Endothelial cell of umbilical vein (primary cell): Measurements from ENCODE around the gene SLC4A1AP. TPM values are rescaled to one million over a fixed set of nuclear protein-coding genes. Genes with fewer than 3 reads are reported as not detected.
A peak's percentile ranks its signal among the peaks of the same experiment; 100 is the strongest.

Experiments
- BruUV-seq: library from RNA; stranded (reverse); fragments of 400-500 nt; replicated peaks from 2 replicates; lab custom pipeline; 2021; lab: Mats Ljungman, UMichigan
- CTCF ChIA-PET: fragments of 300-600, 350-600 bp; sonication (Branson Sonifier 250); formaldehyde crosslinking; loops from one replicate; lab custom pipeline; 2021; ENCODE audit warnings: antibody characterized with exemption, inconsistent platforms; lab: Charles Lee
- POLR2A ChIA-PET: fragments of 300-600, 350-600 bp; sonication (Branson Sonifier 250); formaldehyde crosslinking; loops from one replicate; lab custom pipeline; 2021; ENCODE audit warnings: antibody characterized with exemption, inconsistent platforms; lab: Charles Lee
- DNase-seq: peaks from one replicate; pipeline ENCODE4 v3.0.0-alpha.2; 2011; ENCODE audit warnings: low read depth, low spot score
- FAIRE-seq: peaks from 2 replicates; lab custom pipeline; 2011; peaks lifted over from hg19 to GRCh38; lab: Jason Lieb, UNC
- H2AFZ ChIP-seq: 2 replicates; pipeline ENCODE4 v1.6.0; 2012; ENCODE audit warnings: low read depth, low read length, control low read depth, inconsistent platforms
- H3K27ac ChIP-seq: 2 replicates; pipeline ENCODE4 v1.5.1; 2011; ENCODE audit warnings: low read depth, mild to moderate bottlenecking, control low read depth, low read length, moderate library complexity; ENCODE audit not compliant: insufficient read depth
- H3K27me3 ChIP-seq, 2 experiments: 2 replicates each; pipeline versions ENCODE4 v1.6.0 to v1.6.1; 2011; ENCODE audit warnings: low read length in 2 of 2, mixed read lengths in 1 of 2; ENCODE audit not compliant: control insufficient read depth in 2 of 2, insufficient read depth in 2 of 2
- H3K36me3 ChIP-seq, 2 experiments: 2 replicates in 1 of 2; 3 replicates in 1 of 2; pipeline ENCODE4 v1.5.1; 2011; ENCODE audit warnings: low read length in 2 of 2, mild to moderate bottlenecking in 1 of 2, moderate library complexity in 1 of 2; ENCODE audit not compliant: control insufficient read depth in 2 of 2, insufficient read depth in 2 of 2; ENCODE audit errors: extremely low read depth in 1 of 2
- H3K4me1 ChIP-seq: 3 replicates; pipeline ENCODE4 v1.5.1; 2011; ENCODE audit warnings: mild to moderate bottlenecking, low read length; ENCODE audit not compliant: control insufficient read depth, insufficient read depth; ENCODE audit errors: extremely low read depth
- H3K4me2 ChIP-seq: 2 replicates; pipeline ENCODE4 v1.6.1; 2011; ENCODE audit warnings: low read length, control low read depth, mixed read lengths; ENCODE audit not compliant: insufficient read depth
- H3K4me3 ChIP-seq, 3 experiments: fragments of 200-600 bp in 1 of 3; sonication (generic), shearing (Covaris generic) in 1 of 3; replicated peaks in 1 of 3; 2 replicates each; pipeline ENCODE4 v1.5.1; 2011 to 2016; ENCODE audit warnings: control low read depth in 3 of 3, low read length in 3 of 3, mild to moderate bottlenecking in 2 of 3, inconsistent platforms in 1 of 3, low read depth in 1 of 3, moderate library complexity in 1 of 3; ENCODE audit not compliant: insufficient read depth in 1 of 3
- H3K79me2 ChIP-seq: 2 replicates; pipeline ENCODE4 v1.6.0; 2012; ENCODE audit warnings: low read length, inconsistent platforms; ENCODE audit not compliant: control insufficient read depth, insufficient read depth
- H3K9ac ChIP-seq: replicated peaks from 2 replicates; pipeline ENCODE3; 2011; ENCODE audit warnings: low read length, control low read depth; ENCODE audit not compliant: insufficient read depth; ENCODE audit errors: extremely low read depth
- H3K9me1 ChIP-seq: replicated peaks from 3 replicates; pipeline ENCODE4 v1.6.0; 2011; ENCODE audit warnings: mild to moderate bottlenecking, low read length; ENCODE audit not compliant: control insufficient read depth, insufficient read depth; ENCODE audit errors: extremely low read depth
- H3K9me3 ChIP-seq: replicated peaks from 2 replicates; pipeline ENCODE4 v1.5.1; 2012; ENCODE audit warnings: low read length, inconsistent platforms; ENCODE audit not compliant: control insufficient read depth, insufficient read depth
- H4K20me1 ChIP-seq: replicated peaks from 2 replicates; pipeline ENCODE3; 2011; ENCODE audit warnings: mild to moderate bottlenecking, low read length; ENCODE audit not compliant: control insufficient read depth, insufficient read depth; ENCODE audit errors: extremely low read depth
- CTCF ChIP-seq, 2 donors: IDR thresholded peaks; 1 replicate in 1 of 2; 2 replicates in 1 of 2; pipeline ENCODE4 v1.5.1; 2011; ENCODE audit warnings: low read length in 2 of 2, mild to moderate bottlenecking in 2 of 2, moderate library complexity in 2 of 2, control low read depth in 1 of 2, inconsistent platforms in 1 of 2, low read depth in 1 of 2; ENCODE audit not compliant: insufficient read depth in 1 of 2; ENCODE audit errors: extremely low read depth in 1 of 2
- EZH2 ChIP-seq: IDR thresholded peaks from 2 replicates; pipeline ENCODE4 v1.6.1; 2012; ENCODE audit warnings: borderline replicate concordance, low read depth, mild to moderate bottlenecking, moderate library complexity, low read length, inconsistent platforms; ENCODE audit not compliant: severe bottlenecking
- FOS ChIP-seq: IDR thresholded peaks from 2 replicates; pipeline ENCODE4 v1.6.1; 2011; ENCODE audit warnings: mild to moderate bottlenecking, low read length, moderate library complexity, borderline replicate concordance; ENCODE audit not compliant: insufficient read depth
- GATA2 ChIP-seq: IDR thresholded peaks from 2 replicates; pipeline ENCODE4 v1.7.0; 2011; ENCODE audit warnings: low read depth, mild to moderate bottlenecking, moderate library complexity, mixed read lengths, low read length; ENCODE audit not compliant: insufficient read length, insufficient read depth
- JUN ChIP-seq: IDR thresholded peaks from 2 replicates; pipeline ENCODE4 v1.6.1; 2011; ENCODE audit warnings: borderline replicate concordance, low read depth; ENCODE audit not compliant: insufficient read length, insufficient read depth
- MAX ChIP-seq: IDR thresholded peaks from 2 replicates; pipeline ENCODE4 v1.6.1; 2011; ENCODE audit not compliant: insufficient read depth, insufficient read length
- MYC ChIP-seq: IDR thresholded peaks from one replicate; pipeline ENCODE4 v1.6.1; 2011; ENCODE audit warnings: mild to moderate bottlenecking, low read depth, low read length
- POLR2A ChIP-seq: IDR thresholded peaks from 2 replicates; pipeline ENCODE4 v1.6.1; 2012; ENCODE audit warnings: low read depth, mild to moderate bottlenecking, control low read depth, low read length
- POLR2AphosphoS5 ChIP-seq: IDR thresholded peaks from 2 replicates; pipeline ENCODE4 v1.6.1; 2012; ENCODE audit warnings: low read depth, mild to moderate bottlenecking, control low read depth, low read length, moderate library complexity; ENCODE audit not compliant: insufficient read depth
- dilution Hi-C: fragments of 300-500 bp; cut with MboI; formaldehyde crosslinking; loops from one replicate; pipeline ENCODE4 v1.15.0; 2019; ENCODE audit warnings: low sequenced_read_pairs; ENCODE audit not compliant: extremely low pct_ligation_motif_present
- intact Hi-C: fragments of 100-400 bp; cut with micrococcal nuclease; formaldehyde crosslinking; loops from one replicate; pipeline ENCODE4 v1.10.0; 2022
- polyA plus RNA-seq, 4 experiments: library from polyadenylated mRNA; depleted of rRNA in 3 of 4; stranded (reverse) in 3 of 4; unstranded in 1 of 4; fragments of >200 nt; gene quantifications; 2 replicates each; pipeline versions ENCODE4 v1.2.1 to v1.2.3, GENCODE V29; 2011 to 2012; ENCODE audit warnings: missing spikeins in 1 of 4
- total RNA-seq: library from RNA; stranded (reverse); gene quantifications from 2 replicates; pipeline ENCODE4 v1.2.3, GENCODE V29; 2021

Gene SLC4A1AP
- total and polyA plus RNA-seq, 2 donors (not counting 3 experiments of a cell fraction or from before 2014, with no cell fraction given): 9.5 to 28.4 TPM

GRCh38 chr2:27681841-27682240, 18.2 kb downstream of the SLC4A1AP start:
- intact Hi-C loops (loop anchor here (1.0 to 2.0 kb wide), 2 partner anchors 15 to 53 kb away; partner anchors contain the start of genes CCDC121 and GPN1), dilution Hi-C loops (no loop called here)
- FAIRE-seq: no peak
- peaks cover 5 to 12% of the 10 kb centered on the region in 2 experiments for H3K36me3 ChIP-seq
- H3K9me3 ChIP-seq: no peaks in the 10 kb centered on the region
- ChIA-PET POLR2A (interaction anchor here (0.7 to 1.0 kb wide), 3 partner anchors 26 to 118 kb away, joined by 3 to 4 read pairs (median 3); no protein-coding TSS in a partner anchor), CTCF (interaction anchor here (1.0 to 3.5 kb wide), 11 partner anchors 10 to 771 kb away, joined by 3 to 74 read pairs (median 12); partner anchors contain the start of genes CCDC121, FNDC4, GPN1 and NRBP1)
- peaks cover 25% of the 10 kb centered on the region for H3K4me1 ChIP-seq
- TSS peak; percentile 52 for BruUV-seq
- H3K9me1 ChIP-seq: no peaks in the 10 kb centered on the region
- TF ChIP-seq MYC: no peak
- no peak for TF ChIP-seq MAX
- TF ChIP-seq CTCF (IDR thresholded peaks at IDR 0.05; ENCODE audit: extremely low read depth in 1 of 2, insufficient read depth in 1 of 2, low read depth in 1 of 2, low read length in 2 of 2): no peak
- no peak for TF ChIP-seq FOS
- TF ChIP-seq EZH2: no peak
- TF ChIP-seq JUN: no peak
- TF ChIP-seq POLR2AphosphoS5: no peak
- no peak for TF ChIP-seq GATA2
- TF ChIP-seq POLR2A: no peak
- H3K27ac ChIP-seq: peak overlapping the region; percentile 97
- H3K4me3 ChIP-seq: no peak overlapping the region
- no peaks in the 10 kb centered on the region for H4K20me1 ChIP-seq
- DNase-seq: no peak
- H3K27me3 ChIP-seq: no peaks in the 10 kb centered on the region
- peak overlapping the region; percentile 69 for H3K4me2 ChIP-seq
- H3K79me2 ChIP-seq: no peaks in the 10 kb centered on the region
- H2AFZ ChIP-seq: no peak overlapping the region
- H3K9ac ChIP-seq: peak overlapping the region; percentile 49
